PC-9 (cell line): ENCODE data around the gene N4BP2L2.

Experiments
- CTCF ChIP-seq: fragments of 200-600 bp; sonication (generic); conservative IDR thresholded peaks from 2 replicates; pipeline ENCODE4 v1.6.1; 2017; ENCODE audit warnings: mixed run types, antibody characterized with exemption, mild to moderate bottlenecking, moderate library complexity
- EZH2 ChIP-seq: fragments of 200-600 bp; sonication (generic); IDR thresholded peaks from 2 replicates; pipeline ENCODE4 v1.8.0; 2017; ENCODE audit warnings: antibody characterized with exemption, low read depth

GRCh38 chr13:32407854-32408253 is 130.7 kb downstream of the N4BP2L2 start:
- TF ChIP-seq CTCF: no peak
- TF ChIP-seq EZH2: no peak
